HepG2 (cell line): Measurements from ENCODE around the gene UCKL1. TPM values are rescaled to one million over a fixed set of nuclear protein-coding genes. Genes with fewer than 3 reads are reported as not detected.

Experiments used
- ATF4 ChIP-seq, 2 experiments: fragments of 450-650 bp in 1 of 2; sonication (generic) in 1 of 2; formaldehyde crosslinking; IDR thresholded peaks; 2 replicates each; pipeline versions ENCODE4 v1.5.0 to v1.8.0; 2020 to 2022; ENCODE audit warnings: mild to moderate bottlenecking in 1 of 2, missing genetic modification reagents in 1 of 2
- ATF7 ChIP-seq, 2 experiments: fragments of 450-650 bp in 1 of 2; sonication (generic) in 1 of 2; formaldehyde crosslinking in 1 of 2; IDR thresholded peaks; 2 replicates each; pipeline versions ENCODE4 v1.4.0 to v1.6.1; 2016 to 2020; ENCODE audit warnings: antibody characterized with exemption in 1 of 2, mild to moderate bottlenecking in 1 of 2, missing genetic modification reagents in 1 of 2
- CENPT ChIP-seq: sonication (generic); formaldehyde crosslinking; IDR thresholded peaks from 2 replicates; pipeline ENCODE4 v1.8.0; 2022; ENCODE audit warnings: low read depth, mild to moderate bottlenecking, moderate library complexity, missing genetic modification reagents
- FOXC1 ChIP-seq: sonication (generic); formaldehyde crosslinking; IDR thresholded peaks from 2 replicates; pipeline ENCODE4 v1.8.0; 2022; ENCODE audit warnings: mild to moderate bottlenecking, missing genetic modification reagents, borderline replicate concordance
- FOXP4 ChIP-seq: sonication (generic); formaldehyde crosslinking; IDR thresholded peaks from 2 replicates; pipeline ENCODE4 v1.4.0; 2020; ENCODE audit warnings: missing genetic modification reagents
- KDM6A ChIP-seq: IDR thresholded peaks from 2 replicates; pipeline ENCODE4 v1.6.1; 2016; ENCODE audit warnings: low read depth
- KIAA2018 ChIP-seq: sonication (generic); formaldehyde crosslinking; IDR thresholded peaks from 2 replicates; pipeline ENCODE4 v1.5.0; 2020; ENCODE audit warnings: mild to moderate bottlenecking, missing genetic modification reagents, borderline replicate concordance
- NFATC3 ChIP-seq: sonication (generic); formaldehyde crosslinking; IDR thresholded peaks from 2 replicates; pipeline ENCODE4 v1.5.1; 2020; ENCODE audit warnings: mild to moderate bottlenecking, missing genetic modification reagents
- SMAD9 ChIP-seq: sonication (generic); formaldehyde crosslinking; IDR thresholded peaks from 2 replicates; pipeline ENCODE4 v1.5.1; 2020; ENCODE audit warnings: mild to moderate bottlenecking, missing genetic modification reagents
- ZBTB46 ChIP-seq: sonication (generic); formaldehyde crosslinking; IDR thresholded peaks from 2 replicates; pipeline ENCODE4 v1.4.0; 2020; ENCODE audit warnings: mild to moderate bottlenecking, missing genetic modification reagents, borderline replicate concordance
- ZNF275 ChIP-seq: sonication (generic); formaldehyde crosslinking; IDR thresholded peaks from 2 replicates; pipeline ENCODE4 v1.8.0; 2022; ENCODE audit warnings: missing genetic modification reagents, mild to moderate bottlenecking, inconsistent platforms, borderline replicate concordance
- ZNF543 ChIP-seq: sonication (generic); formaldehyde crosslinking; IDR thresholded peaks from 2 replicates; pipeline ENCODE4 v1.4.0; 2020; ENCODE audit warnings: mild to moderate bottlenecking, missing genetic modification reagents
- ZNF775 ChIP-seq: sonication (generic); formaldehyde crosslinking; IDR thresholded peaks from 2 replicates; pipeline ENCODE4 v1.4.0; 2020; ENCODE audit warnings: missing genetic modification reagents, mild to moderate bottlenecking, moderate library complexity, borderline replicate concordance
- polyA plus RNA-seq, 8 experiments: library from polyadenylated mRNA; depleted of rRNA in 3 of 8; stranded (reverse) in 7 of 8; unstranded in 1 of 8; fragments of >200 nt; fragmentation: Illumina TruSeq in 4 of 8; extraction: Trizol in 4 of 8; gene quantifications; 2 replicates each; pipeline versions ENCODE4 v1.2.1 to v1.2.3, GENCODE V29; 2011 to 2016; ENCODE audit warnings: low read depth in 4 of 8, missing spikeins in 1 of 8, mixed read lengths in 1 of 8; ENCODE audit not compliant: insufficient read depth in 1 of 8
- total RNA-seq, 5 experiments: library from RNA; depleted of rRNA; stranded (reverse); fragments of >200 nt; fragmentation: Illumina TruSeq; extraction: Trizol; gene quantifications; 2 replicates each; pipeline ENCODE4 v1.2.3, GENCODE V29; 2016; ENCODE audit warnings: low read depth in 1 of 5

UCKL1 gene
- total and polyA plus RNA-seq, 2 of the 13 experiments (the other 11 are each of a cell fraction or from before 2014, with no cell fraction given): 50.2 to 126 TPM

GRCh38 chr20:63980317-63980805 is 24.1 kb upstream of the UCKL1 start (continued):
- TF ChIP-seq KIAA2018 (CRISPR knock-in tag) (no peak), ZNF775 (CRISPR knock-in tag) (no peak), ZNF543 (peak; percentile 19; the same call in 1 of the 2 replicates), NFATC3 (0 out of 2 replicates have a peak, but pooled peaks have one; percentile 37), FOXC1 (CRISPR knock-in tag) (no peak; the same call in 1 of the 2 replicates), KDM6A (CRISPR knock-in tag) (peak; percentile 4; the same call in 1 of the 2 replicates), CENPT (CRISPR knock-in tag) (0 out of 2 replicates have a peak, but pooled peaks have one; percentile 69), ATF7 (IDR thresholded peaks at IDR 0.05) (no peak), ATF7 (CRISPR knock-in tag; IDR thresholded peaks at IDR 0.05) (peak; percentile 46; the same call in 1 of the 2 replicates), ZBTB46 (CRISPR knock-in tag) (0 out of 2 replicates have a peak, but pooled peaks have one; percentile 94), ATF4 (CRISPR knock-in tag; IDR thresholded peaks at IDR 0.05) (no peak), SMAD9 (CRISPR knock-in tag) (no peak), ZNF275 (no peak), FOXP4 (CRISPR knock-in tag) (no peak; the same call in 1 of the 2 replicates)
